GM10248 (cell line): ENCODE data around the gene POLR1D.

Experiments
- CTCF ChIA-PET: fragments of 300-600 bp; sonication (Branson Sonifier 250); formaldehyde crosslinking; extraction: SDS; loops from one replicate; lab custom pipeline; 2021; ENCODE audit warnings: antibody characterized with exemption; lab: Yijun Ruan, JAX
- POLR2A ChIA-PET: fragments of 350-650 bp; sonication (Branson Sonifier 250); formaldehyde crosslinking; extraction: SDS; loops from one replicate; lab custom pipeline; 2020; ENCODE audit warnings: antibody characterized with exemption; lab: Yijun Ruan, JAX
- DNase-seq: peaks from one replicate; pipeline ENCODE4 v3.0.0; 2012; ENCODE audit errors: extremely low spot score
- CTCF ChIP-seq: IDR thresholded peaks from 2 replicates; pipeline ENCODE4 v1.5.1; 2012; ENCODE audit warnings: mild to moderate bottlenecking, low read depth; ENCODE audit errors: extremely low read depth, missing control alignments, control extremely low read depth

POLR1D gene

GRCh38 chr13:27620377-27621115 is 1.1 kb upstream of the POLR1D start, which contains the start of gene LNX2:
LNX2 (minus strand) TSS chr13:27620529; CDS start chr13:27581703, 38,826 bp downstream.
- ChIA-PET POLR2A (no interaction called here), CTCF (interaction anchor here (1.0 to 2.7 kb wide), 14 partner anchors 9 to 1435 kb away, joined by 3 to 10 read pairs (median 3); no protein-coding TSS in a partner anchor)
- peak; percentile 98 for DNase-seq
- TF ChIP-seq CTCF, result no peak

GRCh38 chr13:27621116-27621365 is 651 bp upstream of the POLR1D start:
- CTCF ChIA-PET, result interaction anchor here (1.0 to 2.7 kb wide), 11 partner anchors 10 to 205 kb away, joined by 3 to 10 read pairs (median 3); no protein-coding TSS in a partner anchor
- no peak for DNase-seq
- no peak for TF ChIP-seq CTCF
- POLR2A ChIA-PET, result no interaction called here

GRCh38 chr13:27622102-27622820 is 569 bp downstream of the POLR1D start:
- CTCF ChIA-PET, result interaction anchor here (0.8 to 0.9 kb wide), 2 partner anchors 17 to 20 kb away, joined by 4 read pairs; no protein-coding TSS in a partner anchor
- no peak for DNase-seq

GRCh38 chr13:27622881-27623280 is 1.2 kb downstream of the POLR1D start:
- no peak for DNase-seq
- no peak for TF ChIP-seq CTCF
- POLR2A ChIA-PET, result interaction anchor here (0.7 kb wide), 1 partner anchor 508 kb away, joined by 3 read pairs; no protein-coding TSS in a partner anchor
- CTCF ChIA-PET, result interaction anchor here (0.7 to 0.9 kb wide), 2 partner anchors 12 to 17 kb away, joined by 3 to 4 read pairs; no protein-coding TSS in a partner anchor

More at GRCh38 chr13:27622102-27622820, 569 bp downstream of the POLR1D start:
- no peak for TF ChIP-seq CTCF
- POLR2A ChIA-PET, result no interaction called here

GRCh38 chr13:27624071-27624470 is 2.4 kb downstream of the POLR1D start:
- ChIA-PET POLR2A (no interaction called here), CTCF (no interaction called here)
- TF ChIP-seq CTCF, result no peak
- no peak for DNase-seq

- DNase-seq, result no peak
- no peak for TF ChIP-seq CTCF
- ChIA-PET CTCF (interaction anchor here (1.2 kb wide), 1 partner anchor 13 kb away, joined by 3 read pairs; no protein-coding TSS in a partner anchor), POLR2A (interaction anchor here (0.6 kb wide), 1 partner anchor 201 kb away, joined by 3 read pairs; the partner anchor contains the start of gene GTF3A)
Observed at GRCh38 chr13:27625839-27626238, 4.1 kb downstream of the POLR1D start.
